Right cardiac atrium (tissue), 5 donors: ENCODE results near the gene DMTF1. TPM values are rescaled to one million over a fixed set of nuclear protein-coding genes. Genes with fewer than 3 reads are reported as not detected.

Experiments used
- ATAC-seq, 2 donors: fragments of 200-7000 bp; cut with Tn5 transposase; one replicate each; pipeline versions ENCODE4 v1.8.0 to v1.9.1; 2020; ENCODE audit warnings: moderate library complexity in 2 of 2, mild to moderate bottlenecking in 1 of 2
- DNase-seq, 3 donors: peaks; one replicate each; pipeline ENCODE4 v3.0.0-alpha.2; 2020
- H3K27ac ChIP-seq: one replicate; pipeline ENCODE4 v1.5.1; 2013; ENCODE audit warnings: mild to moderate bottlenecking, low read length, control low read depth, moderate library complexity
- H3K27me3 ChIP-seq: one replicate; pipeline ENCODE4 v1.6.1; 2013; ENCODE audit not compliant: control insufficient read depth, insufficient read depth
- H3K4me1 ChIP-seq: one replicate; pipeline ENCODE4 v1.6.1; 2013; ENCODE audit warnings: low read length; ENCODE audit not compliant: control insufficient read depth, insufficient read depth
- H3K4me3 ChIP-seq: one replicate; pipeline ENCODE4 v1.5.1; 2013; ENCODE audit warnings: low read length, control low read depth
- H3K9me3 ChIP-seq: one replicate; pipeline ENCODE4 v1.6.1; 2013; ENCODE audit warnings: low read length; ENCODE audit not compliant: control insufficient read depth
- WGBS: extraction: QIAGEN DNeasy Blood & Tissue Kit; methylation state at CpG from one replicate; pipeline ENCODE4 v1.1.7; 2013; 5-methylcytosine and 5-hydroxymethylcytosine counted together
- intact Hi-C, 4 donors: fragments of 100-400 bp; cut with DNase I; formaldehyde crosslinking; loops; one replicate each; pipeline versions ENCODE4 v1.11.0 to v1.14.0; 2022 to 2023
- polyA plus RNA-seq: library from polyadenylated mRNA; stranded (reverse); fragments of 200-250 nt; gene quantifications from one replicate; pipeline ENCODE4 v1.2.3, GENCODE V29; 2013
- total RNA-seq, 4 donors: library from RNA; stranded (reverse); fragmentation: NEBNext Ultra II Directional; extraction: Animal tissue kit (Norgen Biotek cat#: 25700); gene quantifications; one replicate each; pipeline ENCODE4 v1.2.1, GENCODE V29; 2021
- donor health status: healthy with polysubstance abuse.
- donor health status: DM: no; HTN: yes; CAD: no.
- donor health status: DM: no; HTN: no; CAD: no.
- donor health status: DM: no; HTN: yes; CAD: no; lungs with severe emphysema.
- donor health status: DM: yes; HTN: yes; CAD: no.

DMTF1 gene
- total and polyA plus RNA-seq, 5 donors, result 23.7 to 36.5 (median 35.9) TPM

DNA sequence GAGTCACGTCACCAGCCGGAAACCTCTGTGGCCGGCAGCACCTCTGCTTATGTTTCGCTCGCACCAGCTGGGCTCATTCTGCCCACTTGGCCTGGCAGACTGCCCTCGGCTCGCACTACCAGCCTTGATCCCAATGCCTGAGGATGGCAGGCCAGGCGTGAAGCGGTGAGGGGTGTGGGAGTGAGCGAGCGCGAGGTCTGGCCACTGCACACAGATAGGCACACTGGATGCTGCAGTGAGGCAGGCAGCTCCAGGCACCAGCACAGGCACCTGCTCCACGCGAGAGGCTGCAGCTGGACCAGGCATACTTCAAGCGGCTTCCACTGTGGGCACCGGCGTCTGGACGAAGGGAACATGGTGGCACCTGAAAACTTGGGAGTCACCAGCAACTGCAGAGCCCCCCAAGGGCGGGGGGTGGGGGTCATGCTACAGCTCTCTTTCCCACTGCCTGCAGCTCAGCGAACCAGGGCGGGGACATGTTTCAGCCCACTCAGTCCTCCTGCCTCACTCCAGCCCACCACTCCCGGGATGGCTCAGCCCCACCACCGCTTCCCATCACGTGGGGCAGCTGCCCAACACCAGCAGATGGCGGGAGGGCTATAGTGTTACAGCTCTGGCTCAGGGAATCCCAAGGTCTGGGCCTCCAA lies 5.4 kb upstream of the DMTF1 start:
- peak; percentile 44 to 55 for ATAC-seq
- H3K27ac ChIP-seq, result no peak overlapping the region
- H3K27me3 ChIP-seq, result no peaks in the 10 kb centered on the region
- no peaks in the 10 kb centered on the region for H3K9me3 ChIP-seq
- no peak overlapping the region for H3K4me3 ChIP-seq
- 84% methylated on average over 25 of the region's 25 CpGs for WGBS
- intact Hi-C loops, result loop anchor here (5.0 kb wide), 2 partner anchors 210 to 220 kb away; no protein-coding TSS in a partner anchor
- DNase-seq, result peak; percentile 17 to 67 (median 64)
- no peaks in the 10 kb centered on the region for H3K4me1 ChIP-seq

DNA sequence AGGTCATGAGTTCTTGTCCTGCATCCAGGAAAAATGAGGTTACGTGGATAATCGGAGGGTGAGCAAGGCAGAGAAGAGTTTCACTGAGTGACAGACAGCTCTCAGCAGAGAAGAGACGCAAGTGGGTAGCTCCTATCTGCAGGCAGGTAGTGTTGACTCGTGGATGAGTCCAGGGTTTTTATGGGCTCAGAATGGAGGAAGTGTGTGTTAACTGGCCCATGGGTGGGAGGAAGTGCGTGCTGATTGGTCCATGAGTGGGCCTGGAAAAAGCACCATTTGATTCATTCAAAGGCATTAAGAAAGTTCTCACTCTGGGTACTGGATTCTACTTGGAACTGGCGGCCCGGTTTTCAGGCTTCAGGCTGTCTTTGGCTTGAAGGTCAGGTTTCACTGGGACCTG lies 4.8 kb upstream of the DMTF1 start:
- intact Hi-C loops, result loop anchor here (5.0 kb wide), 2 partner anchors 210 to 220 kb away; no protein-coding TSS in a partner anchor
- H3K27me3 ChIP-seq, result no peaks in the 10 kb centered on the region
- no peak overlapping the region for H3K4me3 ChIP-seq
- WGBS, result 82% methylated on average over 7 of the region's 7 CpGs
- no peaks in the 10 kb centered on the region for H3K9me3 ChIP-seq
- ATAC-seq (no peak), DNase-seq (no peak)
- no peaks in the 10 kb centered on the region for H3K4me1 ChIP-seq
- H3K27ac ChIP-seq, result no peak overlapping the region

DNA sequence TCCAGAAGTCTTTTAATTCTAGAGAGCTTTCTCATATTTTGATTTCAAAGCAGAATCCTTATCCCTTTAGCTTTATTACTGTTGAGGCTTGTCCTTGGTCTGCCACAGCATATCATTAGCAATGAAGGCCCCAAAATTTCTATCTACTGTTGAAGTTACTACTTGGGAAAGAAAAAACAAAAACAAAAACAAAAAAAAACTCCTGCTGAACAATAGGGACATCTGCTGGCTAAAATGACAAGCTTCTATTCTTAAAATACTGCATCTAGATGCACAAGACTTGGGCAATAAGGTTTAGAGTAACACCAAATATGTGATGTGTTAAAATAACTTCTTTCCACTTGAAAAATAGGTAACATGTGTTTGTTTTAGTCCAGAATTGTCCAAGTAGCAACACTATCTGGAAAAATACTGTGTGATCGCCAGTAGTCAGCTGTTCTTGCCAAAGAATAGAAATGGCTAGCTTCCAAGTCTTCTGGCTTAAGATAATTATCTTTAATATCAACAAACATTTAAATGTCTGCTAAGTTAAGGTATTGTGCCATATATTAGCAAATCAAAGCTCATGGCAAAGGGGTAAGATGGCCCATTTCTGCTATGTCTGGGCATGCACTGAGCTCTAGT lies 3.8 kb upstream of the DMTF1 start:
- H3K27me3 ChIP-seq, result no peaks in the 10 kb centered on the region
- 35% methylated on average over 1 of the region's 1 CpG for WGBS
- no peak overlapping the region for H3K27ac ChIP-seq
- DNase-seq (no peak), ATAC-seq (no peak)
- no peaks in the 10 kb centered on the region for H3K9me3 ChIP-seq
- no peak overlapping the region for H3K4me3 ChIP-seq
- H3K4me1 ChIP-seq, result no peaks in the 10 kb centered on the region
- intact Hi-C loops, result loop anchor here (5.0 kb wide), 2 partner anchors 211 to 221 kb away; no protein-coding TSS in a partner anchor

DNA sequence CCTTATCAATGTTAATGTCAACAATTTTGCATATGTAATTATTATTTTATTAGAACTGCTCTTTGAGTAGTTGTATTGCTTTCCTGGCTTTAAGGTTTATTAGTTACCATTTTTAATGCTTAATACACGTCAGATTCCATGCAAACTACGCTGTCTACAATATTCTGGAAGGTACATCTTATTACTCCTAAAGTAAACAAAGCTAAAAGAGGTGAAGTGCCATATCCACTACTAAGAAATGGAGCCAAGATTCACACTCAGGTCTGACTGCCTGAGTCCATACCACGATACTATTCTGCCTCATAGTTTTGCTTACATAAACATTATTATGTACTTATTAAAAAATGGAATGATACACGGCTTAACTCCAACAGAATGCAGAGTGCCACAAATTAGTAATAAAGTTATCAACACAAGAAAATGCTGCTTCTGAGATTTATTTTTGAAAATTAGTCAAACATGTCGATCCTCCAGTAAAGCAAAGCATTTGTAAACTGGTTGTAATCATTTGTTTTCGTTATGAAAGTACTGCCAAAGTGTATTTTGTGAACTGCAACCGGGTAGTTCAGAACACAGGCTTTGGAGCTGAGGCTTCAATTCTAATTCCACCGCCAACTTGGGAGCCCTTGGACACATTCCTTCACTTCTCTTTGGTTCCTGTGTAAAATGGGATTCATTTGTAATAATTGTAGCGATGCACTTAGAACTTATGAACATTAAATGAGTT lies 1.1 kb upstream of the DMTF1 start:
- intact Hi-C loops, result no loop called here
- Histone ChIP-seq H3K4me3 (peak overlapping the region; percentile 88), H3K27ac (peak overlapping the region; percentile 49), H3K9me3 (no peaks in the 10 kb centered on the region), H3K27me3 (no peaks in the 10 kb centered on the region), H3K4me1 (no peaks in the 10 kb centered on the region)
- DNase-seq (no peak), ATAC-seq (no peak)
- WGBS, result 41% methylated on average over 9 of the region's 9 CpGs

DNA sequence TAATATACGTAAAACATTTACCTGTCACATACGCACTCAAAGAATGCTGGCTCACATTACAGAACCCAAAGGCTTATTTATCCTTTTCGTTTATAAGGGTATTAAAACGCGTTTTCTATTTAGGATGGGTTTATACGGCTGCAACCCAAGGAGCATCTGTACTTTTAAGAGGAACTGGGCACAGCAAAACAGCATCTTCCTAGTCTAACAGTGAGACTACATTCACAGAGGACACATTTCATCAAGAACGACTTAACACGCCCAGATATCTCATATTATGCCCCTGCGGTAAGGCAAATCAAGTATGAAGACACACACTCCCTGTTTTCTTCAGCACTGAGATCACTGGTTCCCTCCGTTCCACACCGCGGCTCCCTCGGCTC lies 533 bp upstream of the DMTF1 start:
- H3K4me1 ChIP-seq, result no peaks in the 10 kb centered on the region
- DNase-seq, result no peak
- H3K4me3 ChIP-seq, result peak overlapping the region; percentile 88
- peak overlapping the region; percentile 93 for H3K27ac ChIP-seq
- no peaks in the 10 kb centered on the region for H3K9me3 ChIP-seq
- H3K27me3 ChIP-seq, result no peaks in the 10 kb centered on the region
- no peak for ATAC-seq
- 6% methylated on average over 13 of the region's 13 CpGs for WGBS
- intact Hi-C loops, result no loop called here

DNA sequence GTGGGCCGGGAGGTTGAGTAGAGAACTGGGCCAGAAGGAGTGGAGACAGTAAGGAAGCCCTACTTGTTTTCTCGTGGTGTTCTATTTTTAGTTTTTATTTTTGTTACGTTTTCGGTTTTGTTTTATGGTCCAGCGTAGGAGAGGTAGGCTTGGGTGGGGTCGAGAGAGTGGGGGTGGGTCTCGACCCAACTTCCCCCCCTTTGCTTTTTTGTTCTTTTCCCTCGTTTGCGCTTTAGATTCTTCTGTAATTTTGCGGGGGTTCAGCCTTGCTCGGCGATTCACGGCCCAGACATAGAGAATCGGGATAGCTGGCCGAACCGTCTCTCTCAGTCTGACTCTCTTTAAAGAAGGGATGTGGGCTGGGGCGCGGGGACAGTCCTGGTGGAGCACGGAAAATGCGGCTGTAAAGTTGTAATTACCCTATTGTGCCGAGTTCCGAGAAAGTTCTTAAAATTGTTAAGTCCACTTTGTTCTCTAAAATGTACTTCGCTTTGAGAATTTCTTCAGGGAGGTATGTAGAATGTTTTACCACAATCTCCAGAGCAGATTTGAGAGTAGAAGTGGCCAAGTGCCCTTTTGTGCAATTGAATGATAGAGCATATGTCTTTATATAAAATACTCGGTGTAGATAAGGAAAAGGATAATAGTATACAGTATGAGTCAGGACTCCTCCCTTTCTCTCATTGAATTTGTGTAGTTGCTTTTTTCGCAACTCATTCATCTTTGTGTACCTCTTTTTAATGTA lies 816 bp downstream of the DMTF1 start:
- intact Hi-C loops, result no loop called here
- no peaks in the 10 kb centered on the region for H3K9me3 ChIP-seq
- under 1% methylated on average over 25 of the region's 25 CpGs for WGBS

DNA sequence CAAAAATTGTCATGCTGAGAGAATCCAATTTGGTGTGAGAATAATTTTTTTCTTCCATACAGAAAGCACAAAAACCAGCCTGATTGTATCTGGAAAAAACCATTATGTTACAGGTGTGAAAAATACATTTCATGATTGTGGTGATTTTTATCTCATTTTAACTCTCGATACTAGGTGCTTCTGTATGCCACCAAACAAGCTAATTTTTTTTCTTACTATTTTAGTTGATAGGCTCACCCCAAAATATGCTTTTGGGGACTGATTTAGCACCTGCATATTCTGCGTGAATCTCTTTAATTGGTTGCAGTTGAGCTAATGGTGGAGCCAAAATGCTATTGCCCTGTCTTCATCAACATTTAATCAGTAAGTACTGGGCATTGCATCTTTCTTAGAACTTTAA lies 1.9 kb downstream of the DMTF1 start:
- H3K27ac ChIP-seq, result no peak overlapping the region
- WGBS, result 30% methylated on average over 2 of the region's 2 CpGs
- no peaks in the 10 kb centered on the region for H3K27me3 ChIP-seq
- H3K4me3 ChIP-seq, result peak overlapping the region; percentile 49
- no peaks in the 10 kb centered on the region for H3K4me1 ChIP-seq
- H3K9me3 ChIP-seq, result no peaks in the 10 kb centered on the region
- intact Hi-C loops, result no loop called here
- no peak for ATAC-seq
- no peak for DNase-seq

More for the DNA sequence above, 816 bp downstream of the DMTF1 start:
- H3K27ac ChIP-seq, result peak overlapping the region; percentile 96
- no peaks in the 10 kb centered on the region for H3K27me3 ChIP-seq
- DNase-seq, result peak; percentile 32 to 68 (median 55)
- ATAC-seq, result peak; percentile 7 to 24
- peak overlapping the region; percentile 88 for H3K4me3 ChIP-seq
- H3K4me1 ChIP-seq, result no peaks in the 10 kb centered on the region

DNA sequence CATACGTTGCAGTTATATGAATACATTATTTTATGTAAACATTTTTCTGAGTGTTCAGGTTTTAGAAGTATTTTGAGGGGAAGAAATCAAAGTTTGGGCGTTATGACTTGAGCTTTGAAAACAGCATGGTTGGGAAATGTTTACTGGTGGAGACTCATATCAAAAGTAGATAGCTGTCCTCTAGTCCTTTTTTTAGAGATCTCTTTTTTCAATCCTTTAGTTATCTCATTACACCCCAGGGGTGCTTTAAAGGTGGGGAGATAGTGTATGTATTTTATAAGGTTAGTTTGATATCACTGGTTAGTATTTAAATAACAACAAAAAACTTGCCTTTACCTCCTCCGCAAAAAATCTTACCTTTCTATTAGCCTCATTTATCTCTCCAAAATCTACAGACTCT lies 2.3 kb downstream of the DMTF1 start:
- 32% methylated on average over 3 of the region's 3 CpGs for WGBS
- intact Hi-C loops, result no loop called here
- Histone ChIP-seq H3K4me3 (peak overlapping the region; percentile 49), H3K9me3 (no peaks in the 10 kb centered on the region), H3K27ac (no peak overlapping the region), H3K27me3 (no peaks in the 10 kb centered on the region), H3K4me1 (no peaks in the 10 kb centered on the region)
- ATAC-seq, result no peak
- no peak for DNase-seq

DNA sequence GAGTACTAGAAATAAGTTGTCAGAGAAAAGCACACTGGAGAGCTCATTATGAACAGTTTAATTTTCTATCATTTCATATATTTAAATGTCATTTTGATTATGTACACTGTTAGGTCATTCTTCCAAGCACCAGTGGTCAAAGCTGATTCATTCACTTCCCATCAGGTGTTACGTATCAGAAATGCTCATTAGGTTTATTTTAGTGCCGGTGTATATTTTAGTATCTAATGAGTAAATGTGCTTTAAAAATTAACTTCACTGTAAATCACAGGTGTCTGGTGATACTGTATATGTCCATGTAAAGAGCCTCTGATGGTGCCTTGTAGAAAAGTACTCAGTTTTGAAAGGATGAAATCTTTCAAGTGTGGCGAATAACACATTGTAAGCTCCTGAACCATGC lies 3.5 kb downstream of the DMTF1 start:
- Histone ChIP-seq H3K27me3 (no peaks in the 10 kb centered on the region), H3K9me3 (no peaks in the 10 kb centered on the region), H3K27ac (no peak overlapping the region), H3K4me3 (no peak overlapping the region), H3K4me1 (no peaks in the 10 kb centered on the region)
- intact Hi-C loops, result no loop called here
- WGBS, result 72% methylated on average over 3 of the region's 3 CpGs
- ATAC-seq (no peak), DNase-seq (no peak)

DNA sequence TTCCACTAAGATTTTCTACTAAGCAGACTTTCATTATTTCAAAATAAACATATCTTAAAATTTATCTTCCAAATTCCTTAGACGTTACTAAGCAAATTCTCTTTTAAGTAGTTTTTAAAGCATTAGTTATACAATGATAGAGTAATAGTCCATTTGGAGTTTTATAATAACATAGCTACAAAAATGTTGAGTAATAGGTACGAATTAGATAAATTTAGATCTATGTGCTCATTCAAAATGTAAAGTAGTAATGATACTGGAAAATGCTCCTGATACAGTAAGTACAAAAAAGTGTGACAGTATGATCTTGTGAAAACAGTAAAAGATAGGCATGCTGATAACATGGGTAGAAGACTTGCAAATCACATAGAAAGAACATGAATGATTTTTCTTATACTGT lies 4.5 kb downstream of the DMTF1 start:
- Histone ChIP-seq H3K4me1 (no peaks in the 10 kb centered on the region), H3K27ac (no peak overlapping the region), H3K4me3 (no peak overlapping the region), H3K9me3 (no peaks in the 10 kb centered on the region), H3K27me3 (no peaks in the 10 kb centered on the region)
- no peak for ATAC-seq
- intact Hi-C loops, result no loop called here
- no peak for DNase-seq
- 54% methylated on average over 2 of the region's 2 CpGs for WGBS

DNA sequence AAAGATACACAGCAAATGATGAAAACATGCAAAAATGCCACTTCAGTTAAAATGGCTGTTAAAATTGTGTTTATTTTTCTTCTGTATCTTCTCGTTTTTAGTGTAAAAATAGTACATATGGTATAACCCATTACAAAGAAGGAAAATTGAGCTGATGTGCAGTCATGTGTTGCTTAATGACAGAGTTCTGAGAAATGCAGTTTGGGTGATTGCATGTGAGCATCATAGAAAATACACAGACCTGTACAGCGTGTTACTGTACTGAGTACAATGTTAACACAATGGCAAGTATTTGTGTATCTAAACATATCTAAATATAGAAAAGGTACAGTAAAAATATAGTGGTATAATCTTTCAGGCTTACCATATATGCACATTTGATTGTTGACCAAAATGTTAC lies 7.3 kb downstream of the DMTF1 start:
- 58% methylated on average over 2 of the region's 2 CpGs for WGBS
- Histone ChIP-seq H3K4me3 (no peak overlapping the region), H3K27ac (no peak overlapping the region), H3K9me3 (no peaks in the 10 kb centered on the region), H3K4me1 (no peaks in the 10 kb centered on the region), H3K27me3 (no peaks in the 10 kb centered on the region)
- intact Hi-C loops, result no loop called here
- ATAC-seq, result no peak
- DNase-seq, result no peak
